GM12873 (cell line): Measurements from ENCODE around the gene FBXO15.
A peak's percentile ranks its signal among the peaks of the same experiment; 100 is the strongest.

Source experiments
- TF ChIP-seq, protein P1 (sequence below): IDR thresholded peaks from 2 replicates; pipeline ENCODE4 v1.5.1; 2012; ENCODE audit warnings: low read depth, mild to moderate bottlenecking, moderate library complexity, low read length, control low read depth; ENCODE audit not compliant: insufficient read depth; ENCODE audit errors: missing control alignments

FBXO15 gene

DNA sequence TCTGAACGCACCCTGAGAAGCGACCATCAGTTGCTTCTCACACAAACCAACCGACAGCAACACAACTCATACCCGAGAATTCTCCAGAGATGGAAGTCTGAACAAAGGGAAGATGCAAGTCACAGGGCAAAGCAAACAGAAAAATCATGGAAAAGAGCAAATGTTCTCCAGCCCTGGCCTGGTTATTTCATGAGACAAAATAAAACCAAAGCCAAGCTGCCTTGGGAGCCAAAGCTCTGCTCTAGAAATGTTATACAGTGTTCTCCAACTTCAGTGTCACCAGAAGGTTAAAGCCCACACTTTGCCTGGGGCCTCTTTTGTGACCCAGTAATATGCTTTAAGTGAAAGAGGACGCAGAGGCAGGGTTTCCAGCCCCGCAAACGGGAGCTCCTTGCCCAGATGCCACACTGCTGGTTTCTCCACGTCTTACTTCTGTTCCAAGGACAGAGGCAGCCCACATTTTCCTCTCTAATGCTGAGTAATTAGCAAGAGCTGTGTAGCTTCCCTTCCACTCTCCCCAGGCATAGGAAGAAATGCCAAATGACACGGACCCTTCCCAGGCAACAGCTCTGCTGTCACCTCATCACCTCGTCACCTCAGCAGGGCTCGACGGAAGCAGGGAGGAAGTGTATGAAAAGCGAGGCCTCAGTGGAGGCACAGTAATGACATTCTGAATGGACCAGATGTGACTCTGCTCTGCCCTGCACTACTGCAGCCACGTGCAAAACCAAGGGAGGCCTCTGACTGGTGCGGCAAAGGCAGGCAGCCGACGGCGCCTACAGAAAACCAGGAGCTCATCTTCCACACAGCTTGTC lies 64.7 kb downstream of the FBXO15 start:
- TF ChIP-seq, protein P1, sequence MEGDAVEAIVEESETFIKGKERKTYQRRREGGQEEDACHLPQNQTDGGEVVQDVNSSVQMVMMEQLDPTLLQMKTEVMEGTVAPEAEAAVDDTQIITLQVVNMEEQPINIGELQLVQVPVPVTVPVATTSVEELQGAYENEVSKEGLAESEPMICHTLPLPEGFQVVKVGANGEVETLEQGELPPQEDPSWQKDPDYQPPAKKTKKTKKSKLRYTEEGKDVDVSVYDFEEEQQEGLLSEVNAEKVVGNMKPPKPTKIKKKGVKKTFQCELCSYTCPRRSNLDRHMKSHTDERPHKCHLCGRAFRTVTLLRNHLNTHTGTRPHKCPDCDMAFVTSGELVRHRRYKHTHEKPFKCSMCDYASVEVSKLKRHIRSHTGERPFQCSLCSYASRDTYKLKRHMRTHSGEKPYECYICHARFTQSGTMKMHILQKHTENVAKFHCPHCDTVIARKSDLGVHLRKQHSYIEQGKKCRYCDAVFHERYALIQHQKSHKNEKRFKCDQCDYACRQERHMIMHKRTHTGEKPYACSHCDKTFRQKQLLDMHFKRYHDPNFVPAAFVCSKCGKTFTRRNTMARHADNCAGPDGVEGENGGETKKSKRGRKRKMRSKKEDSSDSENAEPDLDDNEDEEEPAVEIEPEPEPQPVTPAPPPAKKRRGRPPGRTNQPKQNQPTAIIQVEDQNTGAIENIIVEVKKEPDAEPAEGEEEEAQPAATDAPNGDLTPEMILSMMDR = no peak

DNA sequence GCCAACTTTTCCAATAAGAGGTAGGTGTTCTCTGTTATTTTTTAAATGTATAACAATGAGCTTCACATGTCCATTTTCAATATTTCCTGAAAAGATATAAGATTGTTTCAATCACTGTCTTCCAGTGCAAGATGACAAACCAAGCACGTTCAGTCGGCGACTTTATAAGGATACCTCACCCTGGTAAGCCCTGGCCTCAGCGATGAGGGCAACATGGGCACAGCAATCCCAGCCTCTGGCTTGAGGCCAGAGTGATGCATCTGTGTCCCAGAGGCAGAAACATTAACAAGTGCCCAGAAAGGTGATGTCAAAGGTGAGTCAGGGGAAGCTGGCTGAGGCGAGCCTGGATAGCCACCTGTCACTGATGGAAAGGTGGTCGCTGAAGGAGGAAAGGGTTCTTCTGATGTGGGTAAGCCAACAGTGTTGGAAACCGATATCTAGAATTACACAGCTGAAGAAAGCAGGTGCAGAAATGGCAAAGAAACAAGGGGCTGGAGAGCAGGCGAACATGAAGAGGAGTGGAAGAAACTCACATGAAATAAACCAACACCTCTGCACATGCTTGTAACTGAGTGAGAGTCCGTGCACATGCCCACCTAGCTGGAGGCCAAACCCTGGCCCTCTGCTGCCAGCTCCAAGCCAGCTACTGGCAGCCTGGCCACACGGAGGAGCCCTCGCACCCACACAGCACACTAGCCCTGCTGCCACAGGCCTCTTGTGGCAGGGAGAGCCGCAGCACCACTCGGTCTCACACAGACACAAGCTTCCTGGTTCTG lies 65.5 kb downstream of the FBXO15 start:
- TF ChIP-seq, protein P1 = peak; percentile 60

DNA sequence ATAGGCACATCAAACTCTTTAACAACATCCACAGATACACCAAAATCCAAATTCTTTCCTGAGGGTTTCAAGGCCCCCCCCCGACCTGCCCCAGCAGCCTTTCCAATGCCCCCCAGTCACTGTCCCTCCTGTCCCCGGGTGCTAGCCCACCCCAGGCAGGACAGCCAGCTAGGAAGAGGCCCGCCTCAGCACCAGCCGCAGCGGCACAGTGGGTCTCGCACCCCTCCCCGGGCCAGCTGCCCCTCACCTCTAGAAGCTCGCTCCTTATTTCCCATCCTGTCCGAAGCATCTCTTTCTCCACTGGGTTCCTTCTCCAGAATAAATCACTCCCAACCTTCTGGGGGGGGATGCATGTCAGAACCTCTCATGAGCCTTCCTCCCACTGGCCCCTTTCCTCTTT lies 69.4 kb downstream of the FBXO15 start:
- TF ChIP-seq, protein P1 = no peak

DNA sequence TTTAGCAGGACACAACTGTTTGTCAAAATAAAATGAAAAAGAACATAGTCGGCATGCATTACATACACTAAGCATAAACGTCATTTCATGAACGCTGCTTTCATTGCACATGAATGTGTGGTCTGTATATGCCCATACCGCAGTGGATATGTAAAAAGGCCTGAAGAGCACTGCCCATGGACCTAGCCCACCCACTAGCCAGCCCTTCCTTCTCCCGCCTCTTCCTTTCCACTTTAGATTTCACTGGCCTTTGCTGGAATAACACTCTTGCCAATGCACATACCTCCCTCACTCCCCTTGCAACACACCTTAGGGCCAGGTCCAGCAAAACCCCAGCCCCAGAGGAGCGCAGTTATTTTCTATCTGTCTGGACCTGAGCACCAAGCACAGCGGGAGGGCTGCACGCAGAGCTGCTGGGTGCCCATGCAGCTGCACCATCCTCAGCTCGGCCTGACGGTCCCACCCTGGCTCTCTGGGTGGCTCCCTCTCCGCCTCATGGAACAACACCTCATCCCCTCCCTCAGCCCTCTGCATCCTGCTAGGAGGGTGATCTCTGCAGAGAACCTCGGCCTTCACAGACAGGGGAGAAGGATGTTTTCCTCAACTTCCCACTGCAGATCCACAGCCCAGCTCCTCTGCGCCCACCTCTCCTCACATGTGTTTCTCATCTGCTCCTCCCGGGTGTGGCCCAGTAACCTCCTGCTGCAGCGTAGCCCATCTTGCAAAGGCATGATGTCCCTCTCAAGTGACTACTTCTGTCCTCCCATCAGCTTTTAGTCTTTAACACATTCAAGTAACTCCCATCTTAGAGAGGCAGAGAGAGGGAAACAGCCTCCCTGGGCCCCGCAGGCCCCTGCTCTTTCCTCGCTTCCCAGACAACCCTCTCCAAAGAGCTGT lies 72.7 kb downstream of the FBXO15 start:
- TF ChIP-seq, protein P1 = no peak

DNA sequence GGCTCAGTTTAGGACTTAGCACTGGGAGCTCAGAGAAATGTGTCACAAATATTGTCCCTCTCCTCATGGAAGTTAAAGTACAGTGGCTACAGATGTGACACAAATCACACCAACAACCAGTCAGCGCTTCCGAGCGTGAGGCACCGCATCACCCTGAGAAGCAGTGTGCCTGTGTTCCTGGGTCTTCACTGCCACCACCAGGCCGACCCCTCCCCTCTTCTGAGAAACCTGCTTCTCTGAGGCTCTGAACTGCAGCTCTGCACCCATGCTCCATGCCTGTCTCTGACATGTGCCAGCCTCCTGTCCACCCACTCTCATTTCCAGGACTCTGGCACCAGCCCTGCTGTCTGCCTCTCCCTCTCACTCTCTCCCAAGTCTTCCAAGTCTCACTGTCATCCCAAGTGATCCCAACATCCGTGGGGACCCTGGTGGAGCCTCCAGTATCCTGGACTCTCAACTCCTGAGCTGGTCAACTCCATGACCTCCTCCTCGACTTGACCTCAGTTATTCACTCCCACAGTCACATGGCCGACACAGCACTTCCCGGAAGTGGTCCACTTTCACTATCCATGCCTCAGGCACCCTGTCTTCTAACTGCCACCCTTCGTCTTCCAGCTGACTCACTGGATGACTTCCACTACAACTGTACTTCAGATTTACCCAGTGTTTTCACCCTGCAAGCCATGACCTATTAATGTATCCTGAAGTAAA lies 73.5 kb downstream of the FBXO15 start:
- TF ChIP-seq, protein P1 = no peak

DNA sequence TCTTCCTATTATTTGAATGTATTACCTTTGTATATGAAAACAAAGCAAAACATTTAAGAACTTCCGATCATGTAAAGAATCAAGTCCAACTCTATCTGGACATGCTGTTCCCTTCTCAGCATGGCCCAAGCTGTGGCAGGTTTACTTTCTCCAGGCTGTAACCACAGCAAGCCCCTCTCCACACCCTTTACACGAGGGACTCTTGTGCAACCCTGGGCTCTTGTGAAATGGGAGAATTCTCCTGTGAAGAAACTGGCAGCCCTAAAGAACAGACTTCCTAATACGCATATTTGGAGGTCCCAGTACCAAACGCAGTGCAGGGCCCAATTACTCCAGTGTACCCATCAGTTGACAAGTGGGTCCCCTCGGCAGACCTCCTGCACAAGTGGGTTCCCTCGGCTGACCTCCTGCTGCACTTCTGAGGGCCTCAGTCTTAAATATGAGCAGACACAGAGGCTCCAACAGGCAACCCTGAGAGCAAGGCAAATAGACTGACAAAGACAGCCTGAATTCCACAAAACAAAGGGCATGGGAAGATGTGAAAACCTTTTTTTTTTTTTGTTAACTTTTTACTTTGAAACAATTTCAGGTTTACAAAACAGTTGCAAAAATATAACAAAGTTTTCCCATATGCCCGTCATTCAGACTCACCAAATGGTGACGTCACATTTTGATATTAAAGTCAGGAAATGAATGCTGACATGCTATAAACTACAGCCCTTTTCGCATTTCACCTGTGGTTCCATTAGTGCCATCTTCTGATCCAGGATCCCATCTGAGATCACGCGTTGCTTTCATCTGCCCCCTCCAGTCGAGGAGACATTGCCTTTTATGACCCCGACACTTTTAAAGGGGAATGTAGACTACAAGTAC lies 78.2 kb downstream of the FBXO15 start:
- TF ChIP-seq, protein P1 = no peak
